ENCODE data around the gene UGGT2. TPM values are rescaled to one million over a fixed set of nuclear protein-coding genes. Genes with fewer than 3 reads are reported as not detected.

Gene UGGT2
- total RNA-seq, 2 donors from 2014 or later: 17.3 to 25.6 TPM

DNA sequence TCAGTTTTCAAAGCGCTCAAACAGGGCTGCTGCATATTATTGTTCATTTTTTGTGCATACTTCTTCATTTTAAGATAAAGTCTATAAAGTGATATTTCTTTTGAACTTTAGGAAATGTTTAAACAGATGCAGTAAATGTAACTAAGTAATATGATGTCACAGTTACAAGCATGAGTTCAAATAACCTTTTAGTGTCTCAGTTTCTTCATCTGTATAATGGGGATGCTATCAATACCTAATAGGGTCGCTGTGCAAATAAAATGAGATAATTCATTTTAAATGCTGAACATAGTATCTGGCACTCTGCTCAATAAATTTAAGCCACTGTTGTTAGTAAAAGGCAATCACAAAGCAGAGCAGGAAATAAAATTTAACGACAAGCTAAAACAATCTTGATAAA, 97.5 kb downstream of the UGGT2 start:
- no peaks in the 10 kb centered on the region for H3K27me3 ChIP-seq
- TF ChIP-seq, protein P1, sequence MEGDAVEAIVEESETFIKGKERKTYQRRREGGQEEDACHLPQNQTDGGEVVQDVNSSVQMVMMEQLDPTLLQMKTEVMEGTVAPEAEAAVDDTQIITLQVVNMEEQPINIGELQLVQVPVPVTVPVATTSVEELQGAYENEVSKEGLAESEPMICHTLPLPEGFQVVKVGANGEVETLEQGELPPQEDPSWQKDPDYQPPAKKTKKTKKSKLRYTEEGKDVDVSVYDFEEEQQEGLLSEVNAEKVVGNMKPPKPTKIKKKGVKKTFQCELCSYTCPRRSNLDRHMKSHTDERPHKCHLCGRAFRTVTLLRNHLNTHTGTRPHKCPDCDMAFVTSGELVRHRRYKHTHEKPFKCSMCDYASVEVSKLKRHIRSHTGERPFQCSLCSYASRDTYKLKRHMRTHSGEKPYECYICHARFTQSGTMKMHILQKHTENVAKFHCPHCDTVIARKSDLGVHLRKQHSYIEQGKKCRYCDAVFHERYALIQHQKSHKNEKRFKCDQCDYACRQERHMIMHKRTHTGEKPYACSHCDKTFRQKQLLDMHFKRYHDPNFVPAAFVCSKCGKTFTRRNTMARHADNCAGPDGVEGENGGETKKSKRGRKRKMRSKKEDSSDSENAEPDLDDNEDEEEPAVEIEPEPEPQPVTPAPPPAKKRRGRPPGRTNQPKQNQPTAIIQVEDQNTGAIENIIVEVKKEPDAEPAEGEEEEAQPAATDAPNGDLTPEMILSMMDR (IDR thresholded peaks at IDR 0.05): no peak
- DNase-seq (ENCODE audit: low spot score): no peak
- no peaks in the 10 kb centered on the region for H3K36me3 ChIP-seq
- H3K9me3 ChIP-seq: peaks cover 0 to 18% of the 10 kb centered on the region in 2 donors
- no peak overlapping the region for H3K27ac ChIP-seq
- H3K4me1 ChIP-seq: no peaks in the 10 kb centered on the region
- H3K4me3 ChIP-seq: no peak overlapping the region

DNA sequence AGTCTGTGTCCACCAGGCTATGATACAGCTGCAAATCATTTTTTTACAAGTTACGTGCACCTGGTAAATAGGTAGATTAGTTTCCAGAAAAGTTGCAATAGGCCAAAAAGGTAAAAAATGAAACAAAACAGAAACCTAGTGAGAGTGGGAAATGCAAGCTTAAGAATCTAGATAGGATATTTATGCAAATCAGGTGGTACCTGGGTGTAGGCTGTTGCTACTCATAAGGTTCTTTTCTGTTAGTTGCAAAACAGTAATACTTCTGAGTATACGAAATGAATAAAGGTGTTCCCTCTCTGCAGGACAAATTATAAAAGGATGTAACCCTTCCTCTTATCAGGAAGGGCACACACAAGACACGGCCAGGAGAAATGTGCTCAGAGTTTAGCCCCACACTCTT, 97.9 kb downstream of the UGGT2 start:
- Histone ChIP-seq H3K4me3 (no peak overlapping the region), H3K36me3 (no peaks in the 10 kb centered on the region), H3K27ac (no peak overlapping the region), H3K4me1 (no peaks in the 10 kb centered on the region), H3K9me3 (peaks cover 0 to 13% of the 10 kb centered on the region in 2 donors), H3K27me3 (no peaks in the 10 kb centered on the region)
- TF ChIP-seq, protein P1 (IDR thresholded peaks at IDR 0.05): no peak
- DNase-seq (ENCODE audit: low spot score): no peak

DNA sequence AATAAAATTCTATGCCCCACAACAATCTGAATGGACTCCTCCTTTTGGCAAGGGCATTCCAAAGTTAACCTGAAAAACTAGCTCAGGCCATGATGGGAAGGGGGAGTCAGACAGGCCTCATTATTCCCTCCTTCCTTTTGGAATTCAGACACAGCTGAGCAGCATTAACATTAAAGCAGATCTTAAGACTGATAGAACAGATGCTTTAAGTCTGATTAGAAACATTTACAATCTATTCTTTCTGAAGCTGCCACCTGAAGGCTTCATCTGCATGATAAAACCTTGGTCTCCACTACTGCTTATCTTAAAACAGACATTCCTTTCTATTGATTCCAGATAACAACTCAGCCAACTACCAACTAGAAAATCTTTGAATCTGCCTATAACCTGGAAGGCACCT, 98.9 kb downstream of the UGGT2 start:
- no peak overlapping the region for H3K27ac ChIP-seq
- TF ChIP-seq, protein P1 (IDR thresholded peaks at IDR 0.05): no peak
- peaks cover 0 to 6% of the 10 kb centered on the region in 2 donors for H3K9me3 ChIP-seq
- no peaks in the 10 kb centered on the region for H3K4me1 ChIP-seq
- DNase-seq (ENCODE audit: low spot score): no peak
- H3K36me3 ChIP-seq: no peaks in the 10 kb centered on the region
- no peak overlapping the region for H3K4me3 ChIP-seq
- no peaks in the 10 kb centered on the region for H3K27me3 ChIP-seq

DNA sequence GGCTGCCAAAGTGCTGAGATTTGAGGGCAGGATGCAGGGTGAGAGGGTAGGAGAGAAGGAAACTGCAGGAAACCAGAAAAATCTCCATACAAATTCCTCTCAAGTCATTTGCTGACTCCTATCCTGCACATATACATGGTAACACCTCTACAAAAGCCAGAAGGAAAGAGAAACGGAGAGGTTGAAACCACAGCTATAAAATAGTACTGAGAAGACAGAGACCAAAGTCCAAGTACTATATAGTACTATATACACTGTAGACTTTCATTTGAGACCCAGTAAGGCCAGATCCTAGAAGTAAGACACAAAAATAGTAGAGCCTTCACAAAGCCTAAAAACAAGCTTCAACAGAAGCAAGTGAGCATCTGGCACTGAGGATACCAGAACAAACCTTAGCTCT, 103.1 kb downstream of the UGGT2 start:
- H3K9me3 ChIP-seq: no peaks in the 10 kb centered on the region
- TF ChIP-seq, protein P1 (IDR thresholded peaks at IDR 0.05): no peak

DNA sequence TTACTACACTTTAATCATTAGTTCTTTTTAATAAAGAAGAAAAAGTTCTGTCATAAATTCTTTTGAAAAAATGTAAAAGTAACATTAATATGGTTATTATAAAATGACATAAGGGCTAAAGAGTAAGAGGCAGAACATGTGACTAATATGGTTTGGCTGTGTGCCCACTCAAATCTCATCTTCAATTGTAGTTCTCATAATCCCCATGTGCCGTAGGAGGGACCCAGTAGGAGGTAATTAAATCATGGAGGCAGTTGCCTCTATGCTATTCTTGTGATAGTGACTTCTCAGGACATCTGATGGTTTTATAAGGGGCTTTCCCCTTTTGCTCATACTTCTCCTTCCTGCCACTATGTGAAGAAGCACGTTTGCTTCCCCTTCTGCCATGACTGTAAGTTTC, 104.5 kb downstream of the UGGT2 start:
- H3K36me3 ChIP-seq: peaks cover 7% of the 10 kb centered on the region
- no peak for DNase-seq (ENCODE audit: low spot score)
- H3K4me1 ChIP-seq: no peaks in the 10 kb centered on the region
- no peaks in the 10 kb centered on the region for H3K27me3 ChIP-seq
- no peak overlapping the region for H3K4me3 ChIP-seq
- TF ChIP-seq, protein P1 (IDR thresholded peaks at IDR 0.05): no peak
- H3K9me3 ChIP-seq: no peaks in the 10 kb centered on the region
- no peak overlapping the region for H3K27ac ChIP-seq

More for the DNA sequence above, 103.1 kb downstream of the UGGT2 start:
- no peak overlapping the region for H3K4me3 ChIP-seq
- DNase-seq (ENCODE audit: low spot score): no peak
- H3K27ac ChIP-seq: no peak overlapping the region
- no peaks in the 10 kb centered on the region for H3K27me3 ChIP-seq
- H3K4me1 ChIP-seq: no peaks in the 10 kb centered on the region
- H3K36me3 ChIP-seq: peaks cover 7% of the 10 kb centered on the region

DNA sequence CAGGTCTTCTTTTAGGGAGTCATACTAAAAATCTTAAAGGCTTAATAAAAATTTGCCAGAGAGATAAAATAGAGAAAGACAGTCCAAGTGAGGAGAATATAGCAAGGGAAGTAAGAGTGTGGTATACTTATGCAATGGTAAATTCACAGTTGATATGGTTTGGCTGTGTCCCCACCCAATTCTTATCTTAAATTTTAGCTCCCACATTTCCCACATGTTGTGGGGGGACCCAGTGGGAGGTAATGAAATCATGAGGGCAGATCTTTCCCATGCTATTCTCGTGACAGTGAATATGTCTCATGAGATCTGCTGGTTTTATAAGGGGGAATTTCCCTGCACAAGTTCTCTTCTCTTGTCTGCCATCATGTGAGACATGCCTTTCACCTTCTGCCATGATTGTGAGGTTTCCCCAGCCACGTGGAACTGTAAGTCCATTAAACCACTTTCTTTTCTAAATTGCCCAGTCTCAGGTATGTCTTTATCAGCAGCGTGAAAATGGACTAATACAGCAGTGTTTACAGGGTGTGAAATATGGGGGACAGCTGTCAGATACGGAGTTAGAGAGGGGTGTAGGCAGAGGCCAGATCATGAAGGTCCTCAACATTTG, 115.4 kb downstream of the UGGT2 start:
- TF ChIP-seq, protein P1 (IDR thresholded peaks at IDR 0.05): no peak
- Histone ChIP-seq H3K4me1 (no peaks in the 10 kb centered on the region), H3K27ac (no peak overlapping the region), H3K4me3 (no peak overlapping the region), H3K9me3 (peaks cover 0 to 14% of the 10 kb centered on the region in 2 donors), H3K27me3 (no peaks in the 10 kb centered on the region), H3K36me3 (peaks cover 49% of the 10 kb centered on the region)
- no peak for DNase-seq (ENCODE audit: low spot score)

Data from right atrium auricular region (tissue), 2 donors.